ENCODE measurements around the gene RAD23B. TPM values are rescaled to one million over a fixed set of nuclear protein-coding genes. Genes with fewer than 3 reads are reported as not detected.

The RAD23B gene
- total RNA-seq, 1 donor from 2014 or later: 90.6 TPM

GRCh38 chr9:107334103-107334776 is 51.2 kb downstream of the RAD23B start:
- DNase-seq (ENCODE audit: low read depth): no peak

- no peak for DNase-seq (ENCODE audit: low read depth)
These were observed 52.3 kb downstream of the RAD23B start for GRCh38 chr9:107335331-107335730.

- DNase-seq (ENCODE audit: low read depth): peak; percentile 46
These were observed 53.8 kb downstream of the RAD23B start for GRCh38 chr9:107336718-107337360.

- DNase-seq (ENCODE audit: low read depth): peak; percentile 9
These were observed 54.9 kb downstream of the RAD23B start for GRCh38 chr9:107337676-107338590.

GRCh38 chr9:107338911-107339659 is 56.0 kb downstream of the RAD23B start:
- DNase-seq (ENCODE audit: low read depth): no peak

- peak; percentile 52 for DNase-seq (ENCODE audit: low read depth)
These were observed 58.0 kb downstream of the RAD23B start for GRCh38 chr9:107340920-107341632.

GRCh38 chr9:107342476-107343161 is 59.5 kb downstream of the RAD23B start:
- DNase-seq (ENCODE audit: low read depth): no peak

- DNase-seq (ENCODE audit: low read depth): no peak
These were observed 62.2 kb downstream of the RAD23B start for GRCh38 chr9:107345327-107345726.

- no peak for DNase-seq (ENCODE audit: low read depth)
These were observed 65.8 kb downstream of the RAD23B start for GRCh38 chr9:107348836-107349235.

GRCh38 chr9:107350443-107350842 is 67.4 kb downstream of the RAD23B start:
- DNase-seq (ENCODE audit: low read depth): no peak

GRCh38 chr9:107351382-107352045 is 68.4 kb downstream of the RAD23B start:
- DNase-seq (ENCODE audit: low read depth): peak; percentile 67

- no peak for DNase-seq (ENCODE audit: low read depth)
These were observed 72.3 kb downstream of the RAD23B start for GRCh38 chr9:107355394-107355793.

GRCh38 chr9:107358986-107359385 is 75.9 kb downstream of the RAD23B start:
- DNase-seq (ENCODE audit: low read depth): no peak

- no peak for DNase-seq (ENCODE audit: low read depth)
These were observed 77.0 kb downstream of the RAD23B start for GRCh38 chr9:107360098-107360497.

GRCh38 chr9:107361816-107362215 is 78.7 kb downstream of the RAD23B start:
- no peak for DNase-seq (ENCODE audit: low read depth)

GRCh38 chr9:107363516-107364152 is 80.6 kb downstream of the RAD23B start:
- DNase-seq (ENCODE audit: low read depth): no peak

- peak; percentile 91 for DNase-seq (ENCODE audit: low read depth)
These were observed 84.8 kb downstream of the RAD23B start for GRCh38 chr9:107367727-107368502.

- DNase-seq (ENCODE audit: low read depth): no peak
These were observed 85.6 kb downstream of the RAD23B start for GRCh38 chr9:107368696-107369095.

- no peak for DNase-seq (ENCODE audit: low read depth)
These were observed 90.7 kb downstream of the RAD23B start for GRCh38 chr9:107373809-107374208.
